HepG2 (cell line): ENCODE measurements around the gene SGMS1. TPM values are rescaled to one million over a fixed set of nuclear protein-coding genes. Genes with fewer than 3 reads are reported as not detected.

Source experiments
- ATF2 ChIP-seq: sonication (generic); formaldehyde crosslinking; IDR thresholded peaks from 2 replicates; pipeline ENCODE4 v1.4.0; 2020; ENCODE audit warnings: missing genetic modification reagents
- CTCF ChIP-seq: sonication (generic); formaldehyde crosslinking; IDR thresholded peaks from 2 replicates; pipeline ENCODE4 v1.5.0; 2020; ENCODE audit warnings: mild to moderate bottlenecking, missing genetic modification reagents, moderate library complexity
- HHEX ChIP-seq: IDR thresholded peaks from 2 replicates; pipeline ENCODE4 v1.6.1; 2016; ENCODE audit warnings: control low read depth
- HNF4G ChIP-seq, 2 experiments: sonication (generic) in 1 of 2; formaldehyde crosslinking in 1 of 2; IDR thresholded peaks; 2 replicates each; pipeline versions ENCODE4 v1.4.0 to v1.6.1; 2011 to 2020; ENCODE audit warnings: borderline replicate concordance in 2 of 2, low read depth in 2 of 2, mild to moderate bottlenecking in 2 of 2, low read length in 1 of 2, missing genetic modification reagents in 1 of 2, moderate library complexity in 1 of 2
- PTBP1 ChIP-seq: fragments of 200-400 bp; formaldehyde crosslinking; IDR thresholded peaks from 2 replicates; pipeline ENCODE4 v1.6.1; 2018; ENCODE audit warnings: low read length, low read depth; ENCODE audit not compliant: poor library complexity, severe bottlenecking
- REL ChIP-seq: sonication (generic); formaldehyde crosslinking; conservative IDR thresholded peaks from 2 replicates; pipeline ENCODE4 v1.8.0; 2022; ENCODE audit warnings: mild to moderate bottlenecking, missing genetic modification reagents, moderate library complexity
- SOX13 ChIP-seq, 3 experiments: fragments of 450-650 bp in 1 of 3; sonication (generic) in 1 of 3; formaldehyde crosslinking in 1 of 3; IDR thresholded peaks in 2 of 3; conservative IDR thresholded peaks in 1 of 3; 2 replicates each; pipeline versions ENCODE4 v1.5.0 to v1.6.1; 2016 to 2020; ENCODE audit warnings: antibody characterized with exemption in 1 of 3, mild to moderate bottlenecking in 1 of 3, missing compliant biosample characterization in 1 of 3, missing genetic modification reagents in 1 of 3, moderate library complexity in 1 of 3
- ZBTB37 ChIP-seq: sonication (generic); formaldehyde crosslinking; IDR thresholded peaks from 2 replicates; pipeline ENCODE4 v1.4.0; 2020; ENCODE audit warnings: mild to moderate bottlenecking, missing genetic modification reagents
- ZC3H4 ChIP-seq: sonication (generic); formaldehyde crosslinking; IDR thresholded peaks from 2 replicates; pipeline ENCODE4 v1.4.0; 2020; ENCODE audit warnings: missing genetic modification reagents, borderline replicate concordance
- ZNF234 ChIP-seq: sonication (generic); formaldehyde crosslinking; conservative IDR thresholded peaks from 2 replicates; pipeline ENCODE4 v1.5.1; 2020; ENCODE audit warnings: mild to moderate bottlenecking, missing genetic modification reagents
- ZNF264 ChIP-seq: sonication (generic); formaldehyde crosslinking; IDR thresholded peaks from 2 replicates; pipeline ENCODE4 v1.4.0; 2020; ENCODE audit warnings: missing genetic modification reagents
- ZNF281 ChIP-seq: sonication (generic); formaldehyde crosslinking; IDR thresholded peaks from 2 replicates; pipeline ENCODE4 v1.4.0; 2020; ENCODE audit warnings: missing genetic modification reagents, borderline replicate concordance
- ZNF609 ChIP-seq: sonication (generic); formaldehyde crosslinking; IDR thresholded peaks from 2 replicates; pipeline ENCODE4 v1.4.0; 2020; ENCODE audit warnings: mild to moderate bottlenecking, missing genetic modification reagents, borderline replicate concordance
- polyA plus RNA-seq, 8 experiments: library from polyadenylated mRNA; depleted of rRNA in 3 of 8; stranded (reverse) in 7 of 8; unstranded in 1 of 8; fragments of >200 nt; fragmentation: Illumina TruSeq in 4 of 8; extraction: Trizol in 4 of 8; gene quantifications; 2 replicates each; pipeline versions ENCODE4 v1.2.1 to v1.2.3, GENCODE V29; 2011 to 2016; ENCODE audit warnings: low read depth in 4 of 8, missing spikeins in 1 of 8, mixed read lengths in 1 of 8; ENCODE audit not compliant: insufficient read depth in 1 of 8
- total RNA-seq, 5 experiments: library from RNA; depleted of rRNA; stranded (reverse); fragments of >200 nt; fragmentation: Illumina TruSeq; extraction: Trizol; gene quantifications; 2 replicates each; pipeline ENCODE4 v1.2.3, GENCODE V29; 2016; ENCODE audit warnings: low read depth in 1 of 5

Gene SGMS1
- total and polyA plus RNA-seq, 2 of the 13 experiments (the other 11 are each of a cell fraction or from before 2014, with no cell fraction given): 6.5 to 15.1 TPM

- TF ChIP-seq ZNF281 (CRISPR knock-in tag) (no peak), ZBTB37 (CRISPR knock-in tag) (no peak), HNF4G (IDR thresholded peaks at IDR 0.05; ENCODE audit: borderline replicate concordance, low read depth, low read length) (no peak), HNF4G (CRISPR knock-in tag; IDR thresholded peaks at IDR 0.05; ENCODE audit: borderline replicate concordance, low read depth) (no peak), ATF2 (CRISPR knock-in tag) (no peak), ZNF234 (CRISPR knock-in tag) (no peak), ZNF264 (CRISPR knock-in tag) (0 out of 2 replicates have a peak, but pooled peaks have one; percentile 39), PTBP1 (no peak), REL (no peak), CTCF (CRISPR knock-in tag) (peak; percentile 39), ZNF609 (CRISPR knock-in tag) (peak; percentile 57; the same call in 1 of the 2 replicates), SOX13 (IDR thresholded peaks at IDR 0.05) (peak; percentile 73), SOX13 (CRISPR knock-in tag; conservative IDR thresholded peaks at IDR 0.05 in 1 of 2, IDR thresholded peaks at IDR 0.05 in 1 of 2) (peak in 1 of 2 experiments; percentile 95; a peak in 2 of 4 replicates), ZC3H4 (CRISPR knock-in tag) (no peak), HHEX (no peak)
These were observed 121.8 kb downstream of the SGMS1 start (continued) for GRCh38 chr10:50501924-50502452.
